Muscle of leg (tissue), 11 donors: ENCODE measurements around the gene FOXRED1. TPM values are rescaled to one million over a fixed set of nuclear protein-coding genes. Genes with fewer than 3 reads are reported as not detected.
A peak's percentile ranks its signal among the peaks of the same experiment; 100 is the strongest.

Source experiments
- DNase-seq: peaks from one replicate; pipeline ENCODE4 v3.0.0; 2013
- H3K27ac ChIP-seq: one replicate; pipeline ENCODE4 v1.5.1; 2013; ENCODE audit warnings: mild to moderate bottlenecking, low read length, control low read depth
- H3K27me3 ChIP-seq: one replicate; pipeline ENCODE4 v1.6.1; 2013; ENCODE audit warnings: low read length; ENCODE audit not compliant: control insufficient read depth, insufficient read depth
- H3K36me3 ChIP-seq: one replicate; pipeline ENCODE4 v1.6.1; 2013; ENCODE audit warnings: low read length; ENCODE audit not compliant: control insufficient read depth, insufficient read depth
- H3K4me1 ChIP-seq: one replicate; pipeline ENCODE4 v1.6.1; 2013; ENCODE audit warnings: low read length; ENCODE audit not compliant: control insufficient read depth, insufficient read depth
- H3K4me3 ChIP-seq: one replicate; pipeline ENCODE4 v1.5.1; 2013; ENCODE audit warnings: low read length, control low read depth
- H3K9me3 ChIP-seq: replicated peaks from 2 replicates; pipeline ENCODE4 v1.6.1; 2013; ENCODE audit warnings: low read depth, low read length; ENCODE audit not compliant: control insufficient read depth
- WGBS: methylation state at CpG from one replicate; pipeline ENCODE4 v1.1.5; 2013; ENCODE audit warnings: missing lambda C conversion rate; ENCODE audit not compliant: insufficient coverage; 5-methylcytosine and 5-hydroxymethylcytosine counted together
- polyA plus RNA-seq, 8 donors: library from polyadenylated mRNA; unstranded; fragments of 120-200 nt; gene quantifications; one replicate each; pipeline versions ENCODE4 v1.2.1 to v1.2.3, GENCODE V29; 2013; ENCODE audit warnings: inconsistent platforms in 1 of 8, low replicate concordance in 1 of 8; ENCODE audit not compliant: insufficient read length in 8 of 8, insufficient read depth in 1 of 8
- total RNA-seq: library from RNA; stranded (reverse); fragments of 120-200 nt; gene quantifications from one replicate; pipeline ENCODE4 v1.2.4, GENCODE V29; 2013

FOXRED1 gene
- total and polyA plus RNA-seq, 9 donors = 15.9 to 35.2 (median 25.2) TPM

- Histone ChIP-seq H3K27ac (no peak overlapping the region), H3K9me3 (no peaks in the 10 kb centered on the region), H3K36me3 (peaks cover 9% of the 10 kb centered on the region), H3K4me1 (peaks cover 18% of the 10 kb centered on the region), H3K27me3 (no peaks in the 10 kb centered on the region), H3K4me3 (no peak overlapping the region)
- DNase-seq = peak; percentile 60
- WGBS = no CpG with 5 or more reads among the region's 6 CpGs
Measured at GRCh38 chr11:126284829-126285228, 15.9 kb downstream of the FOXRED1 start.

GRCh38 chr11:126288237-126288636 is 19.3 kb downstream of the FOXRED1 start:
- Histone ChIP-seq H3K4me3 (no peak overlapping the region), H3K4me1 (peaks cover 5% of the 10 kb centered on the region), H3K9me3 (no peaks in the 10 kb centered on the region), H3K27me3 (no peaks in the 10 kb centered on the region), H3K36me3 (peaks cover 40% of the 10 kb centered on the region), H3K27ac (no peak overlapping the region)
- WGBS = 77% methylated on average over 2 of the region's 6 CpGs
- no peak for DNase-seq

- Histone ChIP-seq H3K27me3 (no peaks in the 10 kb centered on the region), H3K27ac (no peak overlapping the region), H3K4me1 (no peaks in the 10 kb centered on the region), H3K9me3 (no peaks in the 10 kb centered on the region), H3K4me3 (no peak overlapping the region), H3K36me3 (peaks cover 51% of the 10 kb centered on the region)
- peak; percentile 59 for DNase-seq
- WGBS = 72% methylated on average over 9 of the region's 12 CpGs
Measured at GRCh38 chr11:126290887-126291286, 21.9 kb downstream of the FOXRED1 start.

- no peaks in the 10 kb centered on the region for H3K9me3 ChIP-seq
- no peak overlapping the region for H3K27ac ChIP-seq
- H3K4me1 ChIP-seq = no peaks in the 10 kb centered on the region
- H3K27me3 ChIP-seq = no peaks in the 10 kb centered on the region
- DNase-seq = no peak
- WGBS = 77% methylated on average over 5 of the region's 5 CpGs
- H3K4me3 ChIP-seq = no peak overlapping the region
- H3K36me3 ChIP-seq = peaks cover 54% of the 10 kb centered on the region
Measured at GRCh38 chr11:126293726-126294125, 24.8 kb downstream of the FOXRED1 start.

- WGBS = 67% methylated on average over 2 of the region's 2 CpGs
- Histone ChIP-seq H3K4me1 (no peaks in the 10 kb centered on the region), H3K9me3 (no peaks in the 10 kb centered on the region), H3K27ac (no peak overlapping the region), H3K36me3 (peaks cover 40% of the 10 kb centered on the region), H3K4me3 (no peak overlapping the region), H3K27me3 (no peaks in the 10 kb centered on the region)
- no peak for DNase-seq
Measured at GRCh38 chr11:126297004-126297403, 28.1 kb downstream of the FOXRED1 start.

- Histone ChIP-seq H3K4me3 (peak within 1 kb of the TSS; percentile 76), H3K9me3 (no peaks in the 10 kb centered on the region), H3K36me3 (peaks cover 18% of the 10 kb centered on the region), H3K27me3 (no peaks in the 10 kb centered on the region), H3K27ac (peak within 1 kb of the TSS; percentile 92), H3K4me1 (peaks cover 23% of the 10 kb centered on the region)
- peak; percentile 96 for DNase-seq
- WGBS = 1% methylated on average over 46 of the region's 61 CpGs
Measured at GRCh38 chr11:126303623-126304456, 34.9 kb downstream of the FOXRED1 start, which contains the start of gene DCPS. TSS of gene DCPS (plus strand) at chr11:126304060. CDS start at chr11:126304081, 21 bp downstream.

GRCh38 chr11:126304457-126305075 is 35.6 kb downstream of the FOXRED1 start:
- Histone ChIP-seq H3K27ac (peak overlapping the region; percentile 92), H3K36me3 (peaks cover 16% of the 10 kb centered on the region), H3K4me3 (peak overlapping the region; percentile 76), H3K27me3 (no peaks in the 10 kb centered on the region), H3K4me1 (peaks cover 24% of the 10 kb centered on the region), H3K9me3 (no peaks in the 10 kb centered on the region)
- WGBS = no CpG with 5 or more reads among the region's 12 CpGs
- DNase-seq = no peak

DNA sequence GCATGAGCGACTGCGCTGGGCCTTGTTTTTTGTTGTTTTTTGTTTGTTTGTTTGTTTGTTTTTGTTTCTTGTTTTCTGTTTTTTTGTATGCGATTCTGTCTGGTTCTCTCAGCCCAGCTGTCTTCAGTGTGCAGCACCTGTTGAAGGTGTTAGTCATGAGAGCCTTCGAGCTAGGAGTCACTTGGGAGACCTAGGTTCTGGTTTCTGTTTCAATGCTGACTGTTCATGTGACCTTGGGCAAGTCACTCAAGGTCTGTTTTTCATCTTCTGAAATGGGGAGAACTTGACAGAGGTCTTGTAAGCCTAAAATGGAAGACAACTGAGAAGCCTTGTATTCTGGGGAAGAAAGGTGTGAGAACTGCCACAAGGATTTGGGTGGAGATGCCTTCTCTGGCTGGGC is 36.7 kb downstream of the FOXRED1 start:
- WGBS = 60% methylated on average over 1 of the region's 4 CpGs
- Histone ChIP-seq H3K4me1 (peaks cover 30% of the 10 kb centered on the region), H3K27me3 (no peaks in the 10 kb centered on the region), H3K27ac (no peak overlapping the region), H3K9me3 (no peaks in the 10 kb centered on the region), H3K4me3 (no peak overlapping the region), H3K36me3 (peaks cover 21% of the 10 kb centered on the region)
- DNase-seq = no peak

GRCh38 chr11:126307706-126308105 is 38.8 kb downstream of the FOXRED1 start:
- Histone ChIP-seq H3K36me3 (peaks cover 17% of the 10 kb centered on the region), H3K27ac (peak overlapping the region; percentile 76), H3K27me3 (no peaks in the 10 kb centered on the region), H3K4me1 (peaks cover 36% of the 10 kb centered on the region), H3K4me3 (no peak overlapping the region), H3K9me3 (no peaks in the 10 kb centered on the region)
- peak; percentile 75 for DNase-seq
- no CpG with 5 or more reads among the region's 5 CpGs for WGBS

DNA sequence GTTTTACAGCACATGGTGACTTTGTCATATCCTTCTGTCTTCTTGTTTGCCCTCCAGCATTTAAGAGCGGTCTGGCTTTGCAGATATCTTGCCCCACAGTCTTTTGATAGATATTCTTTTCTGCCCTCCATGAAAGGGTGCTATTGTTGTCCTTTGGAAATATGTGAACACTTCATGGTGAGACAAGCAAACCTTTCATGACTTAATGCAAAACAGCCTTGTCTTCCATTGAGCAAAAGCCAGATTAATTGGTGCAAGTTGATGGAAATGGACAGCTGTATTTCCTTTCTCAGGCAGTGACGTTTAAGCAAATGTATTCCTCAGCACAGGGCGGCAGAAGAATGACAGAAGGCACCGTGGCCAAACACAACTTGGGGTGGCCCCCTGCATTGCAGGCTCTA is 39.3 kb downstream of the FOXRED1 start:
- Histone ChIP-seq H3K27ac (peak overlapping the region; percentile 76), H3K9me3 (no peaks in the 10 kb centered on the region), H3K4me3 (no peak overlapping the region), H3K4me1 (peaks cover 37% of the 10 kb centered on the region), H3K27me3 (no peaks in the 10 kb centered on the region), H3K36me3 (peaks cover 21% of the 10 kb centered on the region)
- WGBS = 21% methylated on average over 3 of the region's 4 CpGs
- DNase-seq = peak; percentile 80
